HG03432 (cell line): ENCODE measurements around the gene FSIP1.

Experiments
- ATAC-seq: cut with Tn5 transposase; IDR thresholded peaks from one replicate; pipeline ENCODE4 v1.9.1; 2021; ENCODE audit warnings: mild to moderate bottlenecking, moderate library complexity; ENCODE audit not compliant: unreplicated experiment

The FSIP1 gene

DNA sequence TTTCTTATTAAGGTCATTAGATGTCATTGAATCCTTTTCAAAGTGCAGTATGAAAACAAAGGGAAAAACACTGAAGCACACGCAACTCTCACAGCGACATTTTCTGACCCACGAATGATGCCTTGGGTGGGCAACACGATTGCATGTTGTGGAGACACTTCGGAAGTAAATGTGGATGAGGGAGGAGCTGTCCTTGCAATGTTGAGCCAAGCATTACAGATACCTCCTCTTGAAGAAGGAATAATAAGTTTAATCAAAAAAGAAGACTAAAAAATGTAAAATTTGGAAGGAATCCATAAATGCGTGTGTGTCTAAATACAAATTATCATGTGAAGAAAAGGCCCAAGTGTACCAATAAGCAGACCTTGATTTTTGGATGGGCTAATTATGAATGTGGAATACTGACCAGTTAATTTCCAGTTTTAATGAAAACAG, 184.9 kb downstream of the FSIP1 start:
- no peak for ATAC-seq

DNA sequence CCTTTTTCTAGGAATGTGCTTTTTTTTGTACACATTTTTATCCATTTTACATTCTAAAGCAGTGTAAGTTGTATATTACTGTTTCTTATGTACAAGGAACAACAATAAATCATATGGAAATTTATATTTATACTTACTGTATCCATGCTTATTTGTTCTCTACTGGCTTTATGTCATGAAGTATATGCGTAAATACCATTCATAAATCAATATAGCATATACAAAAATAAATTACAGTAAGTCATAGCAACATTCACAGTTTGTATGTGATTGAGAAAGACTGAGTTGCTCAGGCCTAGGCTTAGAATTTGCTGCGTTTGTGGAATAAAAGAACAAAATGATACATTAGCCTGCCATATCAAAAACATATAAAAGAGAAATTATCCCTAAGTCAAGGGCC, 185.3 kb downstream of the FSIP1 start:
- ATAC-seq, result no peak

DNA sequence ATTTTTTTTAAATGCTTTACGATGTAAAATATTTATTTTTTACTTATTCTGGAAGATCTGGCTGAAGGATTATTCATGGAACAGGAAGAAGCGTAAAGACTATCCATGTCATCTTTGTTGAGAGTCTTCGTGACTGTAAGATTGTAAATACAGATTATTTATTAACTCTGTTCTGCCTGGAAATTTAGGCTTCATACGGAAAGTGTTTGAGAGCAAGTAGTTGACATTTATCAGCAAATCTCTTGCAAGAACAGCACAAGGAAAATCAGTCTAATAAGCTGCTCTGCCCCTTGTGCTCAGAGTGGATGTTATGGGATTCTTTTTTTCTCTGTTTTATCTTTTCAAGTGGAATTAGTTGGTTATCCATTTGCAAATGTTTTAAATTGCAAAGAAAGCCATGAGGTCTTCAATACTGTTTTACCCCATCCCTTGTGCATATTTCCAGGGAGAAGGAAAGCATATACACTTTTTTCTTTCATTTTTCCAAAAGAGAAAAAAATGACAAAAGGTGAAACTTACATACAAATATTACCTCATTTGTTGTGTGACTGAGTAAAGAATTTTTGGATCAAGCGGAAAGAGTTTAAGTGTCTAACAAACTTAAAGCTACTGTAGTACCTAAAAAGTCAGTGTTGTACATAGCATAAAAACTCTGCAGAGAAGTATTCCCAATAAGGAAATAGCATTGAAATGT, 186.1 kb downstream of the FSIP1 start:
- ATAC-seq, result no peak

DNA sequence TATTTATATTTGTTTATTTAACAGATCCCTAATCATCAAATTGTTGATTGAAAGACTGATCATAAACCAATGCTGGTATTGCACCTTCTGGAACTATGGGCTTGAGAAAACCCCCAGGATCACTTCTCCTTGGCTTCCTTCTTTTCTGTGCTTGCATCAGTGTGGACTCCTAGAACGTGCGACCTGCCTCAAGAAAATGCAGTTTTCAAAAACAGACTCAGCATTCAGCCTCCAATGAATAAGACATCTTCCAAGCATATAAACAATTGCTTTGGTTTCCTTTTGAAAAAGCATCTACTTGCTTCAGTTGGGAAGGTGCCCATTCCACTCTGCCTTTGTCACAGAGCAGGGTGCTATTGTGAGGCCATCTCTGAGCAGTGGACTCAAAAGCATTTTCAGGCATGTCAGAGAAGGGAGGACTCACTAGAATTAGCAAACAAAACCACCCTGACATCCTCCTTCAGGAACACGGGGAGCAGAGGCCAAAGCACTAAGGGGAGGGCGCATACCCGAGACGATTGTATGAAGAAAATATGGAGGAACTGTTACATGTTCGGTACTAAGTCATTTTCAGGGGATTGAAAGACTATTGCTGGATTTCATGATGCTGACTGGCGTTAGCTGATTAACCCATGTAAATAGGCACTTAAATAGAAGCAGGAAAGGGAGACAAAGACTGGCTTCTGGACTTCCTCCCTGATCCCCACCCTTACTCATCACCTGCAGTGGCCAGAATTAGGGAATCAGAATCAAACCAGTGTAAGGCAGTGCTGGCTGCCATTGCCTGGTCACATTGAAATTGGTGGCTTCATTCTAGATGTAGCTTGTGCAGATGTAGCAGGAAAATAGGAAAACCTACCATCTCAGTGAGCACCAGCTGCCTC, 187.1 kb downstream of the FSIP1 start:
- no peak for ATAC-seq

DNA sequence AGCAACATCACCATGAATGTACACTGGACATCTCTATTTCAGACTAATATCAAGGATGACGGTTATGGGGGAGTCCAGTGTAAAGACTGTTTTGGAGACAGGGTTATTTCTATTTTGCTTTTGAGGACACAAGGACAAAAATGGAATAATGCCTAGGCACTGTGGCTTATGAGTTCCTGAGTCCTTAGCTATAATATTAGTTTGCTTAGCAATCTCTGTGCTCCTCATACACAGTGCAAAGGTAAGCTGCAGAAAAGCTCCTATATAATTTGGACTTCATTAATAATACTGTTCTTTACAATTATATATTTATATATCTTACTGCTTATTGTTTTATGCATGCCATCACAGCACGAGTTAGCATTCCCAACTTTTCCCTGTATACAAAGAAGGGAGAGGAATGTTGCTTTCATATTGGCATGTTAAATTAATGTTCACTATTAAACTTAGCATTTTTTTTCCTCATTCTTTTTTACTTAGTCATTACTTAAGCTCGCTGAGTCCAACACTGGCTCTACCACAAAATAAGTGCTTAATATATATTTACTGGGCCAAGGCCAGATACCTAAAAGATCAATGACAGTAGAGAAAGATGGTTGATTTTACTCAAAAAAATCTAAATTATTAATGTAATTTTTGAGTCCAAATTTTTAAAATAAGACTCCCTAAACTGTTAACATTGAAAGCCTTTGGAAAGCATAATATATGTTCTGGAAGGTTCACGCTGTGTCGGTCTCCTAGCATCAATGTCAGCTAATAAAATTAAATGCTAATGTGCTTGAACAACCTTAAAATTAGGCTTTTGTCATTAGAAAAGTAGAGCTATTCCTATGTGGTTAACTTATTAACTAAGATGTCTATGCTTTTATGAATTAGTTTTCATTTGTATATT, 187.9 kb downstream of the FSIP1 start:
- ATAC-seq, result no peak

DNA sequence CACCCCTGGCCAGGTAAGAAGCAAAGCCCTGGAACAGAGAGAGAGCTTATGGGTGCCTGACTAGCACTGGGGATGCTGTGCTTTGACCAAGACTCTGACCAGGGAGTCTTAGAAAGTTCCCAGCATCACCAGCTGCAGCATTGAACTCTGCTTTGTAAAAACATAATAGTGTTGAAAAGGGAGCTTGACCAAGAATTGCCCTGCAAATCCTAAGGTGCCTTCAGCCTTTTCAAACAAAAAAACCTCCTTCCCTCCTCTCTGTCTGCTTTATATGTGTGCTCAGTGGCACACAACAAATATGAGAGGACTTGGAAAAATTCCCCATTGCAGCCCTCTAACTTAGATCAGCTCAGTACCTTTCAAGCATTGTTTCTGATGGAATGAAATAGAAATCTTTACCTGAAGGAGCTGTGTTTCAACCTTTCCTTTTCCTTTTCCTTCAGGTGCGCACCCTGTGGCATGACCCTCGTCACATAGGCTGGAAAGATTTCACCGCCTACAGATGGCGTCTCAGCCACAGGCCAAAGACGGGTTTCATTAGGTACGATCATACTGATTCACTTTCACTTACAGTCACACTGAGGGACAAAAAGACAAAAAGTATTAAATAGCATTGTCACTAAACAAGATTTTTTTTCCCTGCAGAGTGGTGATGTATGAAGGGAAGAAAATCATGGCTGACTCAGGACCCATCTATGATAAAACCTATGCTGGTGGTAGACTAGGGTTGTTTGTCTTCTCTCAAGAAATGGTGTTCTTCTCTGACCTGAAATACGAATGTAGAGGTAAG, 188.8 kb downstream of the FSIP1 start:
- ATAC-seq, result no peak

DNA sequence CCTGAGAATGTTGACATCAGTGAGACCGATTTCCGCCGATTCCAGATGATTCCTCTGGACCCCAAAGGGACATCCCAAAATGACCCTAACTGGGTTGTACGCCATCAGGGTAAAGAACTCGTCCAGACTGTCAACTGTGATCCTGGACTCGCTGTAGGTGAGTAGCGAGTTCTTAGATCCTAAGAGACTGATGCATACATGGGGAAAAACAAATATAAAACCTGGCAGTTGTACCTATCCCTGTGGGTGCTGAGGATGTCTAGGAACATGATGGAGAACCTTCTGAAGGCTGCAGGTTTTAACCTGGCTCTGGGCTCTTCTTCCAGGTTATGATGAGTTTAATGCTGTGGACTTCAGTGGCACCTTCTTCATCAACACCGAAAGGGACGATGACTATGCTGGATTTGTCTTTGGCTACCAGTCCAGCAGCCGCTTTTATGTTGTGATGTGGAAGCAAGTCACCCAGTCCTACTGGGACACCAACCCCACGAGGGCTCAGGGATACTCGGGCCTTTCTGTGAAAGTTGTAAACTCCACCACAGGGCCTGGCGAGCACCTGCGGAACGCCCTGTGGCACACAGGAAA, 189.5 kb downstream of the FSIP1 start:
- no peak for ATAC-seq

DNA sequence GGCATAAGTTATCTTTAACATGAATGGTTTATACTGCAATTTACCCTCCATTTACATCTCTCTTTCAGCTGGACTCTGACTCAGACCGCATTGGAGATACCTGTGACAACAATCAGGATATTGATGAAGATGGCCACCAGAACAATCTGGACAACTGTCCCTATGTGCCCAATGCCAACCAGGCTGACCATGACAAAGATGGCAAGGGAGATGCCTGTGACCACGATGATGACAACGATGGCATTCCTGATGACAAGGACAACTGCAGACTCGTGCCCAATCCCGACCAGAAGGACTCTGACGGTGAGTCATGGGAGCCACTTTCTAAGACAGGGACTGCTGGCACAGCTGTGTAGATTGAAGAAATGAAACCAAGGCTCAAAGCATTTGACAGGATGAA, 190.1 kb downstream of the FSIP1 start:
- ATAC-seq, result no peak

DNA sequence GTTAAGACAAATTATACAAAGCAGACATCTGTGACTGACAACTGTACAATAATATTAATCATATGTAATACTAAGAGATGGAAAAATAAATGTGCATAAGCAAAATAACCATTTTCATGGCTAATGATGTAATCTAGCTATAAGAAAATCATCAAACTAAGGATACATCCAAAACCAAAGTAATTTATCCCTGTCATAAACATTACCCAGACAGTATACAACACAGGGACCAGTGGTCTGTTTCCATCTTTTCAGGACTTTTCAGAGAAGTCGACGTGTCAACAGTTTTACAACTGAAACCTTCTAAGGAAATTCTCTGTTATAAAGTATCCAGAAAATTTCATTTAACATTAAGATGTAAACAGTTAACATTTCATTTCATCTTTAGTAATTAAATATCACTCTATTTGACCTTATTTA, 190.7 kb downstream of the FSIP1 start:
- ATAC-seq, result no peak

DNA sequence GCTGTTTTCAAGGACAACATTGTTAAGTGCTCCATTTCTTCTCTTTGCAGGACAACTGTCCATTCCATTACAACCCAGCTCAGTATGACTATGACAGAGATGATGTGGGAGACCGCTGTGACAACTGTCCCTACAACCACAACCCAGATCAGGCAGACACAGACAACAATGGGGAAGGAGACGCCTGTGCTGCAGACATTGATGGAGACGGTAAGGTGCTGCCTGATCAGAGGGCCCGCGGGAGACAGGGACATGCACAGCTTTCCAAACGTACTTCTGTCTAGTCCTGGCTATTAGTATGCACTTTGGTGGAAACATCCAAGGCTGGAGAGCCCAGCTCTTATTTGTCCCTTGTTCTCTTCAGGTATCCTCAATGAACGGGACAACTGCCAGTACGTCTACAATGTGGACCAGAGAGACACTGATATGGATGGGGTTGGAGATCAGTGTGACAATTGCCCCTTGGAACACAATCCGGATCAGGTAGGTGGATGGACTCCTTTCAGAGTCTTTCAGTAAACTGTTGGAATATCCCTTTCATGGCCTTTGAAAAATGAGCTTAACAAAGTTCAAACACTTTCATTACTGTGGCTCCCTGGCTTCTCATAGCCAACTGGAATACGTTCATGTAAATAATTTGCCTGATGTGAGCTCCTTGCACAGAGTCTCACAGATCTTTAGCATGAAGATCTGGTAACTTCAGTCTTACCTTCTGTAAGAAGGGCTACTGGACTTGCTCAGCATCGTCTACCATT, 191.3 kb downstream of the FSIP1 start:
- no peak for ATAC-seq

DNA sequence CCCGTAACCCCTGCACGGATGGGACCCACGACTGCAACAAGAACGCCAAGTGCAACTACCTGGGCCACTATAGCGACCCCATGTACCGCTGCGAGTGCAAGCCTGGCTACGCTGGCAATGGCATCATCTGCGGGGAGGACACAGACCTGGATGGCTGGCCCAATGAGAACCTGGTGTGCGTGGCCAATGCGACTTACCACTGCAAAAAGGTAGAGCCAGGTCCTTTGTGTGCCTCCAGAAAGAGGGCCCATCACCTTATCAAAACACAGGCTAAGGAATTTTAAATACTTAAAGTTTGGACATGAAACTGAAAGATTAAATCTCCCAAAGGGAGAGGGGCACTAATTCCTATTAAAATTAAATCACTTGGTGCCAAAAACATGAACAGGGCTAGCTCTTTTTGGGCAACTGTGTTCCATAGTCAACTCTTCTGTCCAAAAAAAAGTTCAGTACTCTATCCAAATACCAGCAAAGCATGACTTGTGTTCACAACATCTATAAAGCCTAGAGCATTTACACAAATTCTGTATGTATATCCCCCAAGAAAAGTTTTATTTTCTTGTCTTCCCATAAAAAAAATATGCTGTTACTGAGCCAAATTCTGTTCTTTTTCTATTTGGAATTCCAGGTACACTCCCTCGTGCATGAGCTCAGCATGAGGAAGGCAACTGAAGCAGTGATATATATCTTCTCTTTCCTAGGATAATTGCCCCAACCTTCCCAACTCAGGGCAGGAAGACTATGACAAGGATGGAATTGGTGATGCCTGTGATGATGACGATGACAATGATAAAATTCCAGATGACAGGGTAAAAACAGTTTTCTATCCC, 192.6 kb downstream of the FSIP1 start:
- ATAC-seq, result no peak

DNA sequence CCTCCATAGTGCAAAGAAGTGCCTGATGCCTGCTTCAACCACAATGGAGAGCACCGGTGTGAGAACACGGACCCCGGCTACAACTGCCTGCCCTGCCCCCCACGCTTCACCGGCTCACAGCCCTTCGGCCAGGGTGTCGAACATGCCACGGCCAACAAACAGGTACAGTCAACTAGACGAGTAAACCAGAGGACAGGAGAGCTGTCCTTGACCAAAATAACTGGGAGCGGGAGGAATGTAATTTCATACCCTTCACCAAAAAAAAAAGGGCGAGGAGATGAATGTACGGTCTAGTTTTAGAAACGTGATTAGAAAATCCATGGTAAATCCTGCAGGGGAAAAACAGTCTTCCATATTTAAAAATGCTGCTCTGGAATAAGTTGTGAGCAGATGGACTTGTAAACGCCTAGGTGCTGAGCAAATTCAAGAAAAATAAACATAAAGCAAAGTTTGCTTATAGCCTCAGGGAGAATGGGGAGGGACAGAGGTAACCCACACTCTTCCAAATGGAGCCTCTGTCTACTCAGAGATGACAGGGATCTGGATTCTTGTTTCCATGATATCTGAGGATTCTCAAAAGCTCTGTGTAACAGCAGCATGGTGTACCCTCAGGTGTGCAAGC, 193.3 kb downstream of the FSIP1 start:
- no peak for ATAC-seq

DNA sequence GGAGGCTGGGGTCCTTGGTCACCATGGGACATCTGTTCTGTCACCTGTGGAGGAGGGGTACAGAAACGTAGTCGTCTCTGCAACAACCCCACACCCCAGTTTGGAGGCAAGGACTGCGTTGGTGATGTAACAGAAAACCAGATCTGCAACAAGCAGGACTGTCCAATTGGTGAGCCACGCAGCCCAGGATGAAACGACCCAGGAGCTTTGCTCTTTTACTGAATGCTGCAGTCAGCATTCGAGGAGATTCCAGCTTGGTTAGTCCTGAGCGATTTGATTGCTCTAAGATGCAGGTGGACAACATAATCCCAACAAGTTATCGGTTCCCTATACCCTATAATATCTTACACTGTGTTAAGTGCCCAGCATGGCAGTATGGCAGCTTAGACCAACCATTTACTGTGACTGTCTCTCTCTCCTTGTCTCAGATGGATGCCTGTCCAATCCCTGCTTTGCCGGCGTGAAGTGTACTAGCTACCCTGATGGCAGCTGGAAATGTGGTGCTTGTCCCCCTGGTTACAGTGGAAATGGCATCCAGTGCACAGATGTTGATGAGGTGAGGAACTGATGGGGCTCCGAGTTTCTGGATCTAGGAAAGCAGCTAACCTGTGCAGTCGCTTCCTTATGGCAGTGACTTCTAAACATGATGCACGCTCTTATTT, 194.0 kb downstream of the FSIP1 start:
- ATAC-seq, result no peak

DNA sequence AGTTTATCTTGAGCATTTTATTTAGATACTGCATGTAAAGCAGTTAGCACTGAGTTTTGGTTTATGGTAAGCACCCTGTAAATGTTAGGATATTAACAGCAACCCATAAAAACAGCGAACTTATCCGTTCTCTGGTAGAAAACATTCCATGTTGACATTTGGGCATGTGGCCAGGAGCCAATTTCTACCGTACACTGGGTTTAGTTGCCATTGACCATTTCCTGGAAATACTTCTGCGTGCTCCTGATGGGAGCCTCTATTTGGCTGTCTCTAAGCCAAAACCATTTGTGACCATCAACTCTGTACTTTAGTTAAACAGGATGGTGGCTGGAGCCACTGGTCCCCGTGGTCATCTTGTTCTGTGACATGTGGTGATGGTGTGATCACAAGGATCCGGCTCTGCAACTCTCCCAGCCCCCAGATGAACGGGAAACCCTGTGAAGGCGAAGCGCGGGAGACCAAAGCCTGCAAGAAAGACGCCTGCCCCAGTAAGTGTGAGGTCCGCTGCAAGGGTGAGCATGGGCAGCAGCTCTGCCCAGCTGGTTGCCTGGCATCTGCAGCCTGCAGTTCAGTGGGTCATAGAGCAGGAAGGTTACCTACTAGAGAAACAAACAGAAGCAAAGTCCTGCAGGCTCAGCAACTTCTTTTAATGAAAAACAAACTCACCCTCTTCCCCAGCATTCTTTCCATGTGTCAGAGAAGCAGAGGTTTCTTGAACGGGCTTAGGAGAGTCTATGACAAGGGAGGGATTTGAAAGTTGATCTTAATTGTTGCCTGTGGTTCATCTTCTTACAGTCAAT, 194.7 kb downstream of the FSIP1 start:
- no peak for ATAC-seq

DNA sequence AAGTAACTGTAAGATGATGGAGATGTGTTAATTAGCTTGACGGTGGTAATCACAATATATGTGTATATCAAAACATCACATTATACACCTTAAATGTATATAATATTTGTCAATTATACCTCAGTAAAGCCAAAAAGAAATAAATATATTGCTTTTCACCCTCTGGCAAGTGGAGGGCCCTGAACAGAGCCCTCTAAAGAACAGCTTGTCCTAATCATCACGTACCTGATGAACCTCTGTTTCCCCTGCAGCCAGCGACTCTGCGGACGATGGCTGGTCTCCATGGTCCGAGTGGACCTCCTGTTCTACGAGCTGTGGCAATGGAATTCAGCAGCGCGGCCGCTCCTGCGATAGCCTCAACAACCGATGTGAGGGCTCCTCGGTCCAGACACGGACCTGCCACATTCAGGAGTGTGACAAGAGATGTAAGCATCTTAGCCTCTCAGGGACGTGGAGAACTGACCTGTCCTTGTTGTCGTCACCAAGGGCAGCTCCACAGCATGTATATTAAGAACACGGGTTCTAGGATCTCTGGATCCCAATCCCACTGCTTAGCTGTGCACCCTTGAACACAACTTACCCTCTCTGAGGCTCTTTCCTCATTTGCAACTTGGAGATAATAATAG, 195.4 kb downstream of the FSIP1 start:
- ATAC-seq, result no peak

DNA sequence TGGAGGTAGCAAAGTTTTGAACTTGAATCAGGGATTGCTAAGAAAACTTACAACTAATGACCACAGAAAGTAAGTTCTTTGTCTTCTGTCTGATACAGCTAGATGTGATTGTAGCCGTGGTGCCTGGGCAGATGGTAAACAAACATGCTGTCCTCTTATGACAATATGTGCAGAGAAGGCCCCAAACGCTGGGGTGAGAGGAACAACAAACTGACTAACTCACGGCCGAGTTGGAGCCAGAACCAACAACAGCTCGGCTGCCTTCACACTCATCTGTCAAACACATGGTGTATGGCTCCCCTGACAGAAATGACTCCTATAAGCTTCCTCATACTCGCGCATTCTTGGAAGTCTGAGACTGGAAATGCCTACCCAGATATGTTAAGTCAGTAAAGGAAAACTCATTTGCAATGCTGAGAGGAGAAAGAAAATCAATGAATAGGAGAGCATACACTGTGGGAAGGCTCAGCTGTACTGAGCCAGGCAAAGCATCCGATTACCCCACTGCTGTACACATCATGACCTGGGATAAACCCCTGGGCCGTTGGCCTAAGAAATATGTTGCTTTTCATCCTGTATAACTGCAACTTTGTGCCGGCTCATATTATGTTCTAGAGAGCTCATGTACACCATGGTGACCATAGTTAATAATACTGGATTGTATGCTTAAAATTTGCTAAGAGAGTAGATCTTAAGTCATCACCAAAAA, 196.1 kb downstream of the FSIP1 start:
- ATAC-seq, result no peak
